Mesothelial cell of epicardium (in vitro differentiated cells): Measurements from ENCODE around the gene PARD3B. TPM values are rescaled to one million over a fixed set of nuclear protein-coding genes. Genes with fewer than 3 reads are reported as not detected.

Experiments
- DNase-seq, 2 experiments: peaks; one replicate each; pipeline ENCODE4 v3.0.0; 2021; ENCODE audit warnings: low spot score in 2 of 2; ENCODE audit not compliant: unreplicated experiment in 2 of 2
- H3K27ac Mint-ChIP-seq: 2 replicates; pipeline ENCODE4 v1.8.0; 2021; ENCODE audit warnings: mixed read lengths
- H3K27me3 Mint-ChIP-seq: 2 replicates; pipeline ENCODE4 v1.8.0; 2021; ENCODE audit warnings: low read depth, mixed read lengths
- H3K36me3 Mint-ChIP-seq: 2 replicates; pipeline ENCODE4 v1.8.0; 2021; ENCODE audit warnings: mixed read lengths
- H3K4me1 Mint-ChIP-seq: 2 replicates; pipeline ENCODE4 v1.8.0; 2021; ENCODE audit warnings: mixed read lengths
- H3K4me3 Mint-ChIP-seq: 2 replicates; pipeline ENCODE4 v1.8.0; 2021; ENCODE audit warnings: mild to moderate bottlenecking, moderate library complexity, mixed read lengths
- H3K9me3 Mint-ChIP-seq: 2 replicates; pipeline ENCODE4 v1.8.0; 2021; ENCODE audit warnings: mixed read lengths
- total RNA-seq: library from RNA; stranded (reverse); gene quantifications from 3 replicates; pipeline ENCODE4 v1.2.1, GENCODE V29; 2021
- TF ChIP-seq, protein P1 (sequence below): fragments of 200-600 bp; sonication (generic); IDR thresholded peaks from one replicate; pipeline ENCODE4 v1.5.0; 2021; ENCODE audit warnings: antibody characterized with exemption; ENCODE audit not compliant: unreplicated experiment

The PARD3B gene
- total RNA-seq, 1 donor from 2014 or later: 23.4 TPM

- no peak for DNase-seq
- Mint-ChIP-seq H3K27ac (no peak overlapping the region), H3K9me3 (peaks cover 15% of the 10 kb centered on the region), H3K4me1 (no peaks in the 10 kb centered on the region), H3K36me3 (no peaks in the 10 kb centered on the region), H3K4me3 (no peak overlapping the region), H3K27me3 (no peaks in the 10 kb centered on the region)
- TF ChIP-seq, protein P1, sequence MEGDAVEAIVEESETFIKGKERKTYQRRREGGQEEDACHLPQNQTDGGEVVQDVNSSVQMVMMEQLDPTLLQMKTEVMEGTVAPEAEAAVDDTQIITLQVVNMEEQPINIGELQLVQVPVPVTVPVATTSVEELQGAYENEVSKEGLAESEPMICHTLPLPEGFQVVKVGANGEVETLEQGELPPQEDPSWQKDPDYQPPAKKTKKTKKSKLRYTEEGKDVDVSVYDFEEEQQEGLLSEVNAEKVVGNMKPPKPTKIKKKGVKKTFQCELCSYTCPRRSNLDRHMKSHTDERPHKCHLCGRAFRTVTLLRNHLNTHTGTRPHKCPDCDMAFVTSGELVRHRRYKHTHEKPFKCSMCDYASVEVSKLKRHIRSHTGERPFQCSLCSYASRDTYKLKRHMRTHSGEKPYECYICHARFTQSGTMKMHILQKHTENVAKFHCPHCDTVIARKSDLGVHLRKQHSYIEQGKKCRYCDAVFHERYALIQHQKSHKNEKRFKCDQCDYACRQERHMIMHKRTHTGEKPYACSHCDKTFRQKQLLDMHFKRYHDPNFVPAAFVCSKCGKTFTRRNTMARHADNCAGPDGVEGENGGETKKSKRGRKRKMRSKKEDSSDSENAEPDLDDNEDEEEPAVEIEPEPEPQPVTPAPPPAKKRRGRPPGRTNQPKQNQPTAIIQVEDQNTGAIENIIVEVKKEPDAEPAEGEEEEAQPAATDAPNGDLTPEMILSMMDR: no peak
Measured at GRCh38 chr2:205261516-205262020, 716.3 kb downstream of the PARD3B start.

- DNase-seq: no peak
- H3K36me3 Mint-ChIP-seq: no peaks in the 10 kb centered on the region
- H3K27me3 Mint-ChIP-seq: no peaks in the 10 kb centered on the region
- no peak overlapping the region for H3K4me3 Mint-ChIP-seq
- H3K27ac Mint-ChIP-seq: no peak overlapping the region
- TF ChIP-seq, protein P1: no peak
- peaks cover 8% of the 10 kb centered on the region for H3K4me1 Mint-ChIP-seq
- no peaks in the 10 kb centered on the region for H3K9me3 Mint-ChIP-seq
Measured at GRCh38 chr2:205267323-205267722, 722.0 kb downstream of the PARD3B start.

GRCh38 chr2:205270689-205271088 lies 725.4 kb downstream of the PARD3B start:
- Mint-ChIP-seq H3K27me3 (no peaks in the 10 kb centered on the region), H3K9me3 (no peaks in the 10 kb centered on the region), H3K4me3 (no peak overlapping the region), H3K4me1 (peaks cover 11% of the 10 kb centered on the region), H3K36me3 (no peaks in the 10 kb centered on the region), H3K27ac (no peak overlapping the region)
- TF ChIP-seq, protein P1: no peak
- DNase-seq: no peak

GRCh38 chr2:205273148-205273547 lies 727.9 kb downstream of the PARD3B start:
- no peak for DNase-seq
- Mint-ChIP-seq H3K4me3 (no peak overlapping the region), H3K36me3 (no peaks in the 10 kb centered on the region), H3K9me3 (no peaks in the 10 kb centered on the region), H3K27me3 (no peaks in the 10 kb centered on the region), H3K4me1 (peaks cover 11% of the 10 kb centered on the region), H3K27ac (no peak overlapping the region)
- TF ChIP-seq, protein P1: no peak

GRCh38 chr2:205273627-205274026 lies 728.4 kb downstream of the PARD3B start:
- TF ChIP-seq, protein P1: no peak
- no peaks in the 10 kb centered on the region for H3K27me3 Mint-ChIP-seq
- no peak for DNase-seq
- no peak overlapping the region for H3K27ac Mint-ChIP-seq
- H3K36me3 Mint-ChIP-seq: no peaks in the 10 kb centered on the region
- H3K4me3 Mint-ChIP-seq: no peak overlapping the region
- H3K4me1 Mint-ChIP-seq: peaks cover 11% of the 10 kb centered on the region
- no peaks in the 10 kb centered on the region for H3K9me3 Mint-ChIP-seq

GRCh38 chr2:205274801-205275200 lies 729.5 kb downstream of the PARD3B start:
- Mint-ChIP-seq H3K9me3 (no peaks in the 10 kb centered on the region), H3K27ac (no peak overlapping the region), H3K27me3 (no peaks in the 10 kb centered on the region), H3K4me1 (peaks cover 9% of the 10 kb centered on the region), H3K4me3 (no peak overlapping the region), H3K36me3 (no peaks in the 10 kb centered on the region)
- DNase-seq: no peak
- TF ChIP-seq, protein P1: no peak
